ENCODE data around the gene PTRHD1. TPM values are rescaled to one million over a fixed set of nuclear protein-coding genes. Genes with fewer than 3 reads are reported as not detected.

Gene PTRHD1
- polyA plus RNA-seq, 1 donor: 43.2 TPM

DNA sequence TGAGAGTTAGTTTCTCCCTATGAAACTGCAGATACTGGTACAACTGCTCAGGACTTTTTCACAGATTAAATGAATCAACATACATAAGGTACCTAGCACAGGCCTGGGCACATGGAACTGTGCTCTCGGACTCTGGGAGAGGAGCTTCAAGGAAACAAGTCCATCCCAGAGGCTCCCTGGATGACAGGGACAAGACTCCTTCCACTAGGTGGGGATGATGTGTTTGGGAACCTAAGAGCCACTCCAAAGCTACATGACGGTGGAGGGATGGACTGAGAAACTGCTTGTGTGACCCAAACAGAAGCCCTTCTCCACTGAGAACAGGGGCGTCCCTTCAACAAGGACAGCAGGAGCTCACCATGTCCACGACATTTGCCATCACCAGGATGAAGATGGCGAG is 37.2 kb upstream of the PTRHD1 start:
- no peak for DNase-seq

GRCh38 chr2:24828238-24828996 is 35.2 kb upstream of the PTRHD1 start:
- no peak for DNase-seq

DNA sequence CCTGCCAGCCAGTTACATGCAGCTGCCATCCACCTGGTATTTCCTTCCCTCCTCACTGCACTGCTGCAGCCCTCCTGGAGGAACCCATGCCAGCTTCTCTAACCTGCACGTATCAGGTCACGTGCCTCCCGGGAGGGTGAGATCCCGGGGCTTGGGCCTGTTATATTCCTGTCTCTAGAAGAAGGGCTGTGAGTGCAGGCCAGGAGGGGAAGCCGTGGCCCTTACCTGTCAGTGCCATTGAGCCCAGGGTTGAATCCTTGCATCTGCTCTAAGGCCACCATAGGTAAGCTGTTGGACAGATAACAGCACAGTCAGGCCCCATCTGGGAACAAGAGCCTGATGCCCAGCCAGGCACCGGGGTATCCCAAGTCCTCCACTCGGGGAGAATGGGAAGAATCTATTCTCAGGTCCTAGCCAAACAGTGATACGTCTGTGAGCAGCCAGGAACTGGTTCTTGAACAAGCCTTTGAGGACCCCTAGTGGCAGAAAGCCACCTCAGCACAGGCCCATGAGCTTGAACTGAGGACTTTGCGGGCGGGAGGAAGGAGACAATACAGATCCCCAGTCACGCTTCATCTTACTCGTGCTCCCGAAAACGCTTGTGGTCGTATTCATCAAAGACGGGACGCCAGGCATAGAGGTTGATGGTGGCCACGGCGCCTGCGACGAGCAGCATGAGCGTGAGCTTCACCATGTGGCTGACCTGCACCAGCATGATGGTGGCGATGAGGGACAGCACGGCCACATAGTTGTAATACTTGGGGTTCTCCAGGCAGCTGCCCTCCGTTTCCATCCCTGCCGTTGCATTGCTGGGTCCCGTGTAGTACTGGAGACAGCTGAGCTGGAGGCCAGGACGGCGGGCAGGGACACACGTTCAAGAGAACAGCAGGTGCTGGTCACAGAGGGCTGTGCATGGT is 34.4 kb upstream of the PTRHD1 start:
- DNase-seq: peak; percentile 89

GRCh38 chr2:24826773-24827145 is 33.6 kb upstream of the PTRHD1 start:
- DNase-seq: no peak

- no peak for DNase-seq
Observed at GRCh38 chr2:24825883-24826772, 32.9 kb upstream of the PTRHD1 start.

GRCh38 chr2:24824966-24825882 is 32.0 kb upstream of the PTRHD1 start:
- DNase-seq: no peak

DNA sequence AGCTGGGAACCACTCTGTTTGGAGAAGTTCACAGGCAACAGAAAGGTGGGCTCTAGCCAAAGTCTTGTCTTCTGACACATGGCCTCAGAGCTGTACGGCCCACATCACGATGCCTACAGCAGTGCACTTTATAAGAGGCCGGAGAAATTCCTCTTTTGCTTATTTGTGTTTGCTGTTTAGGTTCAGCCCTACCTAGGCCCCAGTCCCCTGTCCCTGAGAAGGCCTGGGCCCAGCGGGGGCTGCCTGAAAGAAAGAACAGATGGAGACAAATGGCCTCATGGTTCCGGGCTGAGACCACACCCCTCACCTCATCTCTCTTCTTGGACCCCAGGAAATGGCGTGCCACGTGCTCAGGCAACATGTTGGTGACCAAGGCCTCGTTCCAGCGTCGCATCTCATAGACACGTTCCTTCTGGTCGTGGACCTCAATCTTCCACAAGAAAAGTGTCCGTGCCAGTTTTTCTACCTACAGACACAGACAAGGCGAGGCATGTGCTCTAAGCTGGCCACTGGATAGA is 30.9 kb upstream of the PTRHD1 start:
- DNase-seq: no peak

DNA sequence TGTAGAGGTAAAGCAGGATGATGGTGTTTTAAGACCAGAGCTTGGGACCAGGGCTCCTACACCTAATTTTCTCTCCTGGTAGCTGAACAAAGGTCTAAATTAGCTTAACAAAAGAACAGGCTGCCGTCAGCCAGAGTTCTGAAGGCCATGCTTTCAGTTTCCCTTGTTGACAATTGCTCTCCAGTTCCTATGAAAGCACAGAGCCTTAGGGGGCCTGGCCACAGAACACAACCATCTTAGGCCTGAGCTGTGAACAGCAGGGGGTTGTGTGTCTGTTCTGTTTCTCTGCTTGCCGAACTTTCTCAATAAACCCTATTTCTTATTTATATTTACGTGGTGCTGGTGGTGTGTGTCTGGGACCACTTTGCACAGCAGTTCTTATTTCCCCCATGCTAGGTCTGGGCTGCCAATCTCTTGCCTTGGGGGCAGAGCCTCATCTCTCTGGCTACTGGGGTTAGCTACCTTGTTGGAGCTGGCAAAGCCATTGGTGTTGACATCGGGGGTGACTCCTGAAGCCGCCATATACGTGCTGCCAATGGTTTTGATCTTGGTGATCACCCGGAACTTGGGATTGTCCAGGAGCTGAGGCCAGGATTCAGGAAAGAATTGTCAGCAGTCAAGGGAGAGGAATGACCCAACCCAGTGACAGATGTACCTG is 29.0 kb upstream of the PTRHD1 start:
- DNase-seq: no peak

DNA sequence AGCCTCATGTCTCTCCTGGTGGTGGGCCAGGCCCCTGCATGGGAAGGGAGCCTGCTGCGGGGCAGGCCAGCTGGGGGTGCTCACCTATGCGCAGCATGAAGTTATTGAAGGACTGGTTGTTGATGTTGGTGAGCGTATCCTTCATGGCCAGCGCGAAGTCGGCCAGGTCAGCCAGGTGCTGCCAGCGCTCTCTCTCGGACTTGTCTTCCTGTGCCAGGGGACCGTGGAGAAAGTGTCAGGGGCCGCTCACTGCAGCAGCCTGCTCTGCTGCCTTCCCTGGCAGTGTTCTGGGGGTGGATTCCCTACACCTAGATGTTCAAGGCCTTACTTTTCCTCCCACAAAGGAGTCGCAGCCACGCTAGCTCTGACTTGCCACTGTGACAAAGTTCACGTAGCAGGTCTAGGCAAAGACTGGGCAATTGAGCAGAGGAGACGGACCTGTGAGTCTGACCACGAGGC is 28.3 kb upstream of the PTRHD1 start:
- no peak for DNase-seq

GRCh38 chr2:24820598-24821432 is 27.6 kb upstream of the PTRHD1 start:
- DNase-seq: no peak

GRCh38 chr2:24820175-24820513 is 27.0 kb upstream of the PTRHD1 start:
- DNase-seq: no peak

- DNase-seq: no peak
Observed at GRCh38 chr2:24819442-24820174, 26.4 kb upstream of the PTRHD1 start.

GRCh38 chr2:24818721-24819167 is 25.6 kb upstream of the PTRHD1 start:
- no peak for DNase-seq

DNA sequence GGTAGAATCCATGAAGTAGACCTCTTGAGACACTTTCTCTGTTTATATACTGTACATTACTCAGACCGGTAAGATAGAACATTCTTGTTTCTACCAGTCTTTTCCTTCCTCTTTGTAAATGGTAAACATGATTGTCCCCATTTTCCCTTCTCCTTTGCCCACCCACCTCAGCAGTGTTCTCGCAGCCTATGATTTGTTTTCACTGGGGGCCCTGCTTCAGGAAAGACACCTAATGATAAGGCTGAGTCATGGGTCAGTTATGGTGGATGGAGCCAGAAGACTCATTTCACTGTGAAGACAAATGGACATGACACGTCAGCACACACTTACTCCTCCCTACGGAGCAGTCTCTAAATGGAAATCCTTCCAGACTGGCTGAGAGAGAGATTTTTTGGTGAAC is 23.7 kb upstream of the PTRHD1 start:
- DNase-seq: no peak

GRCh38 chr2:24816404-24816803 is 23.2 kb upstream of the PTRHD1 start:
- no peak for DNase-seq

DNA sequence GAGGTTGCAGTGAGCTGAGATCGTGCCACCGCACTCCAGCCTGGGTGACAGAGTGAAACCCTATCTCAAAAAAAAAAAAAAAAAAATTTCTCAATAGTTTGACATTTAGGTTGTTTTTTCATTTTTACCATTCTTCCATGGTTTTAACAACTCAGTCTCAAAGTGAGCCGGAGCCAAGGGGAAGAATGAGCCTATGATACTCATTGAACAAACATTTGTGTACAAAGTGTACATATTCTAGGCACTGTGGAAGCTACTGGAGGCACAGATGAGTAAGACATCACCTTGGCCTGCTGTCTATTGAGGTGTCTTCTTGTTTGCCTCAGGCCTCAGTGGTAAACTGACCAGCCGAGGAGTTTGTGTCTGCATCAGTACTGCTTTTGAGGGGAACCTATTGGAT is 22.0 kb upstream of the PTRHD1 start:
- no peak for DNase-seq

DNA sequence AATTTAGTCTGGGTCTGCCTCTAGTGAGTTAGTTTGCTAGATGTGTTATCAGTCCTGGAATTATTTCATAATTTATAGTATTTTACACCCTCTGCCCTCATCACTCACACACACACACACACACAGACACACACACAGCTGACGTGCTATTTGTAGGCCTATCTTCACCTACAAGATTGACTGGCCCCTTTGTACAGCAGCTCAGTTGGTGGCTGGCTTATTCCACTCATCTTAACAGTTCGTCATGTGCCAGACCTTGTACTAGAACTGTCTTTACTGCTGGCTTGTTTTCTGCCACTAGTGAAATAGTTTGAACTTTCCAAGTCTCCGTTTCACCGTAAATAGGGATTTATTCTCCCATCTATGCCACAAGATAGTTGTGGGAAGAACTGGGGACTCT is 21.3 kb upstream of the PTRHD1 start:
- DNase-seq: no peak

DNA sequence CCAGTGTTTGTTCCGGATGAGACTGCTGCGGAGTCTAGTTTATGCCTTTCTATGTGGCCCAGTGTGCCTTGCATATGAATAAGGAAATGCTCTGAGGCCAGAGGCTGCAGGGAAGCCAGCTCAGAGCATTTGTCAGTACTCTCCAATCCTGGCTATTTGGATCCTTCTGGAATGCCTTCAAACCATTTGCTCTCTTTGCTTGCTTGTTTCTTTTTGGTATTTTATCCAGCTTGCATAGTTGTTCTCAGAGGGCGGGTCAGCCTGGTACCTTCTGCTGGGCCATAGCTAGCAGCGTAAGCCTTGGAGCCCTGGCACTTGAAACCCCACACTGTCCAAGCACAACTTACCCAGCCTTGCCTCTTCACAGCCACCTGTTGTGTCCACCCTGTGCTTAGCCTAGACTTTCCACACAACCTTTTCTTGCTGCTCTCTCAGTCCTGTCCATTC is 20.5 kb upstream of the PTRHD1 start:
- DNase-seq: no peak
